ENCODE results near the gene LMCD1.

GRCh38 chr3:8553405-8553804 is 51.8 kb downstream of the LMCD1 start:
- TF ChIP-seq USF1 (IDR thresholded peaks at IDR 0.05): no peak
- no peak for TF ChIP-seq NFIC (IDR thresholded peaks at IDR 0.05)
- TF ChIP-seq MAX (IDR thresholded peaks at IDR 0.05): no peak
- no peak for TF ChIP-seq RAD21 (IDR thresholded peaks at IDR 0.05; ENCODE audit: low read depth)
- TF ChIP-seq EP300 (IDR thresholded peaks at IDR 0.05; ENCODE audit: borderline replicate concordance): no peak
- no peak for TF ChIP-seq ZBTB7A (IDR thresholded peaks at IDR 0.05; ENCODE audit: low read depth)
- TF ChIP-seq TAF1 (IDR thresholded peaks at IDR 0.05; ENCODE audit: low read depth): no peak

Measured in Ishikawa (cell line).